ENCODE measurements around the gene OXSR1.

- TF ChIP-seq CTCF (IDR thresholded peaks at IDR 0.05; ENCODE audit: low read depth, low read length) (no peak), MAX (IDR thresholded peaks at IDR 0.05; ENCODE audit: low read depth, low read length) (no peak)
Observed at GRCh38 chr3:38255627-38256026, 90.3 kb downstream of the OXSR1 start.
